Measurements from ENCODE around the gene PDX1.

PDX1 gene

DNA sequence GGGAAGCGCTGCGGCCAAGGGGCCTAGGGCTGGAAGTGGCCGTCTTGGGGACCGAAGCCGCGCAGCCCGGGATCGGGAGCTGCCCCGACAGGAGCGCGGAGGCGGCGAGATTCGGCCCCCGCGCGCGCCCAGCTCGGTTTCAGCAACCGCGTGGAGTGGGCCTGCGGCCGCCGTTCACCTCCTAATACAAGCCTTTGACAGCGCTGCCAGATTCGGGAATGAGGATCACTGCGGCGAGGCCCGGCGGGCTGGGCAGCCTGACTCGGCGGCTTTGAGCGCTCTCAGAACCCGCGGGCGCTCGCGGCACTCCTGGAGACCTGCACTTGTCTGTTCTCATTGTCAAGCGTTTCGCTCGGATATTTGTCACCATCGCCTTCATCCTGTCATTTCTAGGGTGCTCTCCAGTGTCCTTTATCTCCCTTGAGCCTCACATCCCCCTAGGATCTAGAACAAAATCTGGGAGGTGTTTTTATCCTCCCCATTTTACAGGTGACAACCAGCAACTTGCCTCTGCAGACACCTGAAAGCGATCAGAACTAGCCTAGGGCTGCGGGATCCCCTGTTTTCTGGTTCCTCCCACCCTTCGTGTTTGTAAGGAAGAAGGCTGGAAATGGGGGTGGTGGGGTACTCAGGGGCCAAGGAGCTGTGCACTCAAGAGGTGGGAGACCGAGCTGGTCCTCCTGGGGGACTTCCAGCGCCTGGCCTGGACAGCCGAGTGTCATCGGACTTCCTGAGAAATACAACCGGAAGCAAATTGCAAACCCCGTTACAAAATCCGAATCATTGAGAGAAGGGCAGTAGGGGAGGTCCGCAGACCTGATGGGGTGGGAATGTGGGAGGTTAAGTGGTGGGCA is 50.8 kb downstream of the PDX1 start:
- DNase-seq = no peak

DNA sequence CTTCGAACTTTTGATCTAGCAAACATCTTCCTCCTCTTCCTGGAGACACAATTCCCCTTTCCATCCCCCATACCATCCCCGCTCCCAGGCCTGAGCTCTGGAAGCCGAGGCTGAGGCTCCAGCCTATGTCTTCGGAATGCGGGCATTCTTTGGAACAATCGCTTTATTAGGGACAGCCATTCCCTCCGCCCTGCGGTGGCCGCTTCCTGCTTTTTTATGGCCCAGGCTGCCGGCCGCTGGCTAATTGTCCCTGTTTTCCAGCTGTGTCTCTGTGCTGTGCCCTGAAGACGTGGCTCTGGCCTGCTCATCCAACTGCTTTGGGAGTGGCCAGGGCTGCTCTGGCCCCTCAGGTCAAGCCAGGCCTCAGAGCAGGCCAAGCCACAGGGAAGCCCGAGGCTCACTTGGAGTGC is 51.4 kb downstream of the PDX1 start:
- DNase-seq = no peak

DNA sequence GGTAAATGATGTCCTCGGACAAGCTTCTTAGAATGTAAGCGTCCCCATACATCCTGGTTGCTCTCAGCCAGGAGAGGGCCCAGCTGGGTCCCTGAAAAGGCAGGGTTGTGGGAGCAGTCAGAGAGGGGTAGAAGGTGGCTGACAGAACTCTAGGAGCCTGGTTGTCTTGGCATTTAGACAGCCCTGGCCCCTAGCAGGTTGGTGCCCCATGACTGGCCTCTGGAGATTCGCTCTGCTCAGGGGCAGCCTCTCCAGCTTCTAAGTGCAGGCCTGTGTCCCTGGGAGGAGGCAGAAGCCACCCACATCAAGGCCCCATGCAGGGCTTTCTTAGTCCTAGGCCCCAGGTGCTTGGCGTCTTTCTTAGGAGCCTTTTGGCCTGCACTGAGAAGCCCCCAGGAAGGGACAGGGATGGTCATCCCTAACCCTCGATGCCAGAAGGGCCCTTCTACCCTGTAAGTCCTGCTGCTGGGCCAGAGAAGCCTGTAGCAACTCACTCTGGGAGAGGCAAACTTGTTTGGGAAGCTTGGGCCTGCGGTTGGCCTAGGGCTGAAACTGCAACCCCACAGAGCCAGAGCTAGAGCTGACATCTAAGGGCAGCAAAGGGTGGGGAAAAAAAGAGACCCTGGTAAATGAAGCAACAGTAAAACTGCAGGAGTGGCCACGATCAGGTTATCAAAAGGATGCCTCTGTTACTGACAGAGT is 52.1 kb downstream of the PDX1 start:
- DNase-seq = no peak

DNA sequence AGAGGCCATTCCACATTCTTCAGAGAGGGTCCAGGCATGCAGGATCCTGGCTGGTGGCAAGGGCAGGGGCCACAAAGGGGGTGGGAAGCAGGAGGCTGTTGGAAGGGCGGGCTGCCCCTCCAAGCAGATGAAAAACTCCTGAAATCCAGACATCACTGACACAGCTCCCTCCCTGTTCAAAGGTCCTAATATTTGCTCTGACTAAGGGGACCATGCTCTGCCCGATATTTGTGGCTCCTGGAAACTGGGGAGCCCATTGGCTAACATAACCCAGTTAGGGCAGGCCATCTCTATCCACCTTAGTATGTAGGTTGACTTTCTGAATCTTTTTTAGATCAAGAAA is 52.6 kb downstream of the PDX1 start:
- no peak for DNase-seq

DNA sequence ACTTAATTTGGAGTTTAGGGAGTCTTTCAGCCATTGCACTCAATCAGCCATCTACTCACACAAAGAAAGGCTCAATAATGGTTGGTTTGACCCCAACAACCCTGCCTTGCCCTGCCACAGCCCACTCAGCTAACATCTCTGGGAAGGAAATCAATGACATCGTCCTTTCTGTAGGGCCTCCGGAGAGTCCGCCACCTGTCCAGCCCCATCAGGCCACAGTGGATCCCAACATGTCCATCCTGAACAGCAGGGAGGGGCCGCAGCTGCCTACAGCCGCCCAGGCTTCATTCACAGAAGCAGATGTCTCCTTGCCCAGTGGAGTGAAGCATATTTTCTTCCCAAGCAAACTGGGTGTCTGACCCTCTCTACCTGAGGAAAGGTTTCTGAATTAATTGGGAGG is 53.5 kb downstream of the PDX1 start:
- no peak for DNase-seq

DNA sequence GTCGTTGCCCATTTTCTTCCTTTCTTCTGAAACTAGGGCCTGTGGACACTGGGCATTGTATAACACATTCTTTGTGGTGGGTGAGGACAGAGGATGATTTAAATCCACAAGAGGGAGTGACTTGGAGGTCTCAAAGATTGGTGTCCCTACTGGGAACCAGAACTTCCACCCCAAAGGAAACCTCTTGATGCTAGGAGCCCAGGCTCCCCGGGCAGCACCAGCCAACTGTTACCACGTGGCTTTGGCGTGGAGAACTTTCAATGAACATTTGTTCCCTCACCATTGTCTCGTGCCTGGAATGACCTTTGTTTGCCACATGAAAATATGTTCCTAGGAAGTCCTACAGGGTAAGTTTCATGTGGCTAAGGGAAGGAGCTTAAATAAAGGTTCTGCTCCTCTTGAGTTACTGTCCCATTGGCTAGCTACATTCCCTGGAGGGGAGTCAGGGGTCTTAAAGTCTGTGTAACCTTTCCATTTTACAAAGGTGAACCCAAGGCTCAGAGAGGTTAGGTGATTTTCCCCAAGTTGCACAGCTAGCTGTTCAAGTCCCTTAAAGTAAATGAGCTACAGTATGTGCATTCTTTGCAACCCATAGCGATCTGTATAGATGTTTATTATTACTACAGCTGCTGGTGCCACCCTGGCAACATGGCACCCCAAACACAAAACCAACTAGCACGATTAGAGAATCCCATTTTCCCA is 54.3 kb downstream of the PDX1 start:
- DNase-seq = no peak
